PC-9 (cell line): Measurements from ENCODE around the gene MAFB. TPM values are rescaled to one million over a fixed set of nuclear protein-coding genes. Genes with fewer than 3 reads are reported as not detected.

Experiments
- BruUV-seq: library from RNA; stranded (reverse); fragments of 400-500 nt; replicated peaks from 2 replicates; lab custom pipeline; 2021; lab: Mats Ljungman, UMichigan
- CTCF ChIA-PET: fragments of 300-600 bp; sonication (Branson Sonifier 250); formaldehyde crosslinking; loops from one replicate; lab custom pipeline; 2022; ENCODE audit warnings: antibody characterized with exemption; lab: Charles Lee
- POLR2A ChIA-PET: fragments of 300-600 bp; sonication (Branson Sonifier 250); formaldehyde crosslinking; loops from one replicate; lab custom pipeline; 2022; ENCODE audit warnings: antibody characterized with exemption; ENCODE audit not compliant: unreplicated experiment; lab: Charles Lee
- DNase-seq, 2 experiments: peaks; one replicate each; pipeline versions ENCODE4 v3.0.0 to v3.0.0-alpha.2; 2015 to 2022; ENCODE audit warnings: mixed read lengths in 1 of 2
- H2AFZ ChIP-seq: fragments of 200-600 bp; sonication (generic); 2 replicates; pipeline ENCODE4 v1.8.1; 2017; ENCODE audit warnings: antibody characterized with exemption
- H3F3A ChIP-seq: fragments of 200-600 bp; sonication (generic); 2 replicates; pipeline ENCODE4 v1.8.1; 2017; ENCODE audit warnings: antibody characterized with exemption, mild to moderate bottlenecking, low read depth; ENCODE audit not compliant: insufficient read depth
- H3K27ac ChIP-seq: fragments of 200-600 bp; sonication (generic); 2 replicates; pipeline ENCODE4 v1.6.1; 2016; ENCODE audit warnings: mixed run types
- H3K27me3 ChIP-seq: fragments of 200-600 bp; sonication (generic); 2 replicates; pipeline ENCODE4 v1.6.1; 2016; ENCODE audit warnings: low read depth, mixed run types; ENCODE audit not compliant: insufficient read depth
- H3K36me3 ChIP-seq: fragments of 200-600 bp; sonication (generic); 2 replicates; pipeline ENCODE4 v1.6.1; 2016; ENCODE audit warnings: low read depth, mixed run types
- H3K4me1 ChIP-seq: fragments of 200-600 bp; sonication (generic); replicated peaks from 2 replicates; pipeline ENCODE4 v1.6.1; 2016; ENCODE audit warnings: mixed run types; ENCODE audit not compliant: insufficient read depth
- H3K4me2 ChIP-seq: fragments of 200-600 bp; sonication (generic); 2 replicates; pipeline ENCODE4 v1.6.1; 2017; ENCODE audit warnings: mixed run types
- H3K4me3 ChIP-seq: fragments of 200-600 bp; sonication (generic); 2 replicates; pipeline ENCODE4 v1.6.1; 2016; ENCODE audit warnings: mixed run types
- H3K79me2 ChIP-seq: fragments of 200-600 bp; sonication (generic); 2 replicates; pipeline ENCODE4 v1.6.1; 2017; ENCODE audit warnings: low read depth, mixed run types
- H3K9me2 ChIP-seq: fragments of 200-600 bp; sonication (generic); 2 replicates; pipeline ENCODE4 v1.8.1; 2017; ENCODE audit warnings: mild to moderate bottlenecking; ENCODE audit not compliant: insufficient read depth
- H3K9me3 ChIP-seq: fragments of 200-600 bp; sonication (generic); 2 replicates; pipeline ENCODE4 v1.8.1; 2016; ENCODE audit warnings: low read depth; ENCODE audit not compliant: insufficient read depth
- H4K20me1 ChIP-seq: fragments of 200-600 bp; sonication (generic); 2 replicates; pipeline ENCODE4 v1.8.1; 2017; ENCODE audit not compliant: insufficient read depth
- EZH2 ChIP-seq: fragments of 200-600 bp; sonication (generic); IDR thresholded peaks from 2 replicates; pipeline ENCODE4 v1.8.0; 2017; ENCODE audit warnings: antibody characterized with exemption, low read depth
- intact Hi-C: fragments of 100-400 bp; cut with micrococcal nuclease; formaldehyde crosslinking; loops from one replicate; pipeline ENCODE4 v1.10.0; 2022; ENCODE audit not compliant: unreplicated experiment
- total RNA-seq: library from RNA; stranded (reverse); gene quantifications from 2 replicates; pipeline ENCODE4 v1.2.3, GENCODE V29; 2021
- TF ChIP-seq, protein P1 (sequence below): fragments of 200-600 bp; sonication (generic); conservative IDR thresholded peaks from 2 replicates; pipeline ENCODE4 v1.6.1; 2017; ENCODE audit warnings: mixed run types, antibody characterized with exemption, mild to moderate bottlenecking, moderate library complexity

The MAFB gene
- total RNA-seq, 1 experiment from 2014 or later = not detected

GRCh38 chr20:40673442-40673841 is 15.6 kb downstream of the MAFB start:
- no peaks in the 10 kb centered on the region for H3K4me1 ChIP-seq
- H3K27ac ChIP-seq = no peak overlapping the region
- no peak overlapping the region for H3K4me3 ChIP-seq
- CTCF ChIA-PET = no interaction called here
- no peaks in the 10 kb centered on the region for H3K79me2 ChIP-seq
- no peak overlapping the region for H3K4me2 ChIP-seq
- no peaks in the 10 kb centered on the region for H3K36me3 ChIP-seq
- H3K9me3 ChIP-seq = no peaks in the 10 kb centered on the region
- no peak overlapping the region for H2AFZ ChIP-seq
- BruUV-seq = no TSS peak
- H3K9me2 ChIP-seq = no peaks in the 10 kb centered on the region
- POLR2A ChIA-PET = no interaction called here
- no peaks in the 10 kb centered on the region for H4K20me1 ChIP-seq
- TF ChIP-seq EZH2 = no peak
- intact Hi-C loops = no loop called here
- H3F3A ChIP-seq = no peaks in the 10 kb centered on the region
- DNase-seq = peak in 1 of 2 experiments; percentile 68
- peaks cover 25% of the 10 kb centered on the region for H3K27me3 ChIP-seq

GRCh38 chr20:40672095-40672494 is 16.9 kb downstream of the MAFB start:
- no peak overlapping the region for H2AFZ ChIP-seq
- no peak for TF ChIP-seq EZH2
- TF ChIP-seq, protein P1, sequence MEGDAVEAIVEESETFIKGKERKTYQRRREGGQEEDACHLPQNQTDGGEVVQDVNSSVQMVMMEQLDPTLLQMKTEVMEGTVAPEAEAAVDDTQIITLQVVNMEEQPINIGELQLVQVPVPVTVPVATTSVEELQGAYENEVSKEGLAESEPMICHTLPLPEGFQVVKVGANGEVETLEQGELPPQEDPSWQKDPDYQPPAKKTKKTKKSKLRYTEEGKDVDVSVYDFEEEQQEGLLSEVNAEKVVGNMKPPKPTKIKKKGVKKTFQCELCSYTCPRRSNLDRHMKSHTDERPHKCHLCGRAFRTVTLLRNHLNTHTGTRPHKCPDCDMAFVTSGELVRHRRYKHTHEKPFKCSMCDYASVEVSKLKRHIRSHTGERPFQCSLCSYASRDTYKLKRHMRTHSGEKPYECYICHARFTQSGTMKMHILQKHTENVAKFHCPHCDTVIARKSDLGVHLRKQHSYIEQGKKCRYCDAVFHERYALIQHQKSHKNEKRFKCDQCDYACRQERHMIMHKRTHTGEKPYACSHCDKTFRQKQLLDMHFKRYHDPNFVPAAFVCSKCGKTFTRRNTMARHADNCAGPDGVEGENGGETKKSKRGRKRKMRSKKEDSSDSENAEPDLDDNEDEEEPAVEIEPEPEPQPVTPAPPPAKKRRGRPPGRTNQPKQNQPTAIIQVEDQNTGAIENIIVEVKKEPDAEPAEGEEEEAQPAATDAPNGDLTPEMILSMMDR = no peak
- no peaks in the 10 kb centered on the region for H3K9me3 ChIP-seq
- ChIA-PET POLR2A (no interaction called here), CTCF (no interaction called here)
- H3F3A ChIP-seq = no peaks in the 10 kb centered on the region
- H3K36me3 ChIP-seq = no peaks in the 10 kb centered on the region
- no peak for DNase-seq
- no peak overlapping the region for H3K4me3 ChIP-seq
- intact Hi-C loops = no loop called here
- H3K79me2 ChIP-seq = no peaks in the 10 kb centered on the region
- no peak overlapping the region for H3K27ac ChIP-seq
- no peaks in the 10 kb centered on the region for H3K9me2 ChIP-seq
- BruUV-seq = no TSS peak
- H3K4me1 ChIP-seq = no peaks in the 10 kb centered on the region
- H3K4me2 ChIP-seq = no peak overlapping the region
- H3K27me3 ChIP-seq = peaks cover 14% of the 10 kb centered on the region; the same call in 1 of the 2 replicates
- no peaks in the 10 kb centered on the region for H4K20me1 ChIP-seq

GRCh38 chr20:40670253-40670652 is 18.8 kb downstream of the MAFB start:
- POLR2A ChIA-PET = no interaction called here
- H3K36me3 ChIP-seq = no peaks in the 10 kb centered on the region
- TF ChIP-seq, protein P1 = no peak
- no peak for TF ChIP-seq EZH2
- H3K79me2 ChIP-seq = no peaks in the 10 kb centered on the region
- H3K4me3 ChIP-seq = no peak overlapping the region
- H3K9me3 ChIP-seq = no peaks in the 10 kb centered on the region
- DNase-seq = no peak
- H3K9me2 ChIP-seq = no peaks in the 10 kb centered on the region
- intact Hi-C loops = no loop called here
- CTCF ChIA-PET = no interaction called here
- H3K4me2 ChIP-seq = no peak overlapping the region
- H3K27ac ChIP-seq = no peak overlapping the region
- BruUV-seq = no TSS peak
- H3F3A ChIP-seq = no peaks in the 10 kb centered on the region
- no peak overlapping the region for H2AFZ ChIP-seq
- H4K20me1 ChIP-seq = no peaks in the 10 kb centered on the region
- peaks cover 6% of the 10 kb centered on the region; the same call in 1 of the 2 replicates for H3K27me3 ChIP-seq
- no peaks in the 10 kb centered on the region for H3K4me1 ChIP-seq

DNA sequence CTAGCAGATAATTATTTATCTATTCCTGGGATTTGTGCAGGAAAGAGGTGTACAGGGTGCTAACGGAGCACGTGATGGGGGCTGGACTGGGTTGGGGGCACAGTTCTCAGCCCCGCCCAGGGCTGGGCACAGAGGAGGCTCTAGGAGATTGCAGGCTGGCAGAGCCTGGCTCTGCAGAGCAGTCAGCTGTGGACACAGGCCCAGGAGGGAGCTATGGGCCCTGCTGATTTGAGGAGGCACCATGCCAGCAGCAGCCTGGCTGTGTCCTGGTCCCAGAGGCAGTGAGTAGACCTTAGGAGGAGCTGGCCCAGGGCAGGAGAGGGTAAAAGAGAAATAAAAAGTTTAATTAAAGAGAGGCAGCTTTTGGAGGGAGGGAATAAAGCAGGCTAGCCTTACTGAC is 19.3 kb downstream of the MAFB start:
- Histone ChIP-seq H4K20me1 (no peaks in the 10 kb centered on the region), H3K4me3 (no peak overlapping the region), H3K36me3 (no peaks in the 10 kb centered on the region), H3K27ac (no peak overlapping the region), H3K9me2 (no peaks in the 10 kb centered on the region), H2AFZ (no peak overlapping the region), H3K4me1 (no peaks in the 10 kb centered on the region), H3K27me3 (peaks cover 6% of the 10 kb centered on the region; the same call in 1 of the 2 replicates), H3K79me2 (no peaks in the 10 kb centered on the region), H3K9me3 (no peaks in the 10 kb centered on the region), H3K4me2 (no peak overlapping the region), H3F3A (no peaks in the 10 kb centered on the region)
- intact Hi-C loops = no loop called here
- CTCF ChIA-PET = no interaction called here
- POLR2A ChIA-PET = no interaction called here
- TF ChIP-seq, protein P1 = no peak
- no peak for TF ChIP-seq EZH2
- BruUV-seq = no TSS peak
- DNase-seq = no peak
